K562 (cell line): ENCODE data around the gene TPM4. TPM values are rescaled to one million over a fixed set of nuclear protein-coding genes. Genes with fewer than 3 reads are reported as not detected.

Experiments used
- ATAC-seq: fragments of 200-7000 bp; cut with Tn5 transposase; 3 replicates; pipeline ENCODE4 v1.9.1; 2020; ENCODE audit warnings: moderate library complexity
- BruUV-seq: library from RNA; stranded (reverse); fragments of 400-500 nt; replicated peaks from 2 replicates; lab custom pipeline; 2021; lab: Mats Ljungman, UMichigan
- CTCF ChIA-PET: fragments of 300-600 bp; formaldehyde crosslinking; extraction: SDS; loops from one replicate; lab custom pipeline; 2021; ENCODE audit warnings: low intra/inter-chr PET ratio; lab: Yijun Ruan, JAX
- POLR2A ChIA-PET: fragments of 300-600, 350-650 bp; sonication (Branson Sonifier 250); formaldehyde crosslinking; extraction: SDS; loops from one replicate; lab custom pipeline; 2021; ENCODE audit warnings: antibody characterized with exemption, inconsistent platforms; lab: Yijun Ruan, JAX
- DNase-seq, 4 experiments: peaks; one replicate each; pipeline versions ENCODE4 v3.0.0 to v3.0.0-alpha.2; 2011 to 2018; ENCODE audit warnings: low spot score in 3 of 4, mixed read lengths in 3 of 4; ENCODE audit errors: extremely low read depth in 1 of 4
- FAIRE-seq: peaks from 2 replicates; lab custom pipeline; 2011; peaks lifted over from hg19 to GRCh38; lab: Jason Lieb, UNC
- H2AFZ ChIP-seq: 2 replicates; pipeline ENCODE4 v1.6.0; 2011; ENCODE audit warnings: low read depth, low read length, control low read depth, inconsistent platforms
- H3K27ac ChIP-seq: fragments of 200-600 bp; 3 replicates; pipeline ENCODE4 v1.8.0; 2011; ENCODE audit warnings: low read depth, mild to moderate bottlenecking, control low read depth, inconsistent platforms, low read length, moderate library complexity, mixed read lengths; ENCODE audit errors: extremely low read depth
- H3K27me3 ChIP-seq, 2 experiments: fragments of 300-600 bp in 1 of 2; 2 replicates in 1 of 2; 3 replicates in 1 of 2; pipeline versions ENCODE4 v1.6.0 to v1.8.0; 2011; ENCODE audit warnings: inconsistent platforms in 2 of 2, low read length in 2 of 2, mild to moderate bottlenecking in 1 of 2, mixed read lengths in 1 of 2, moderate library complexity in 1 of 2; ENCODE audit not compliant: control insufficient read depth in 2 of 2, insufficient read depth in 2 of 2
- H3K36me3 ChIP-seq: fragments of 300-600 bp; 3 replicates; pipeline ENCODE4 v1.8.0; 2011; ENCODE audit warnings: mild to moderate bottlenecking, low read length, inconsistent platforms; ENCODE audit not compliant: control insufficient read depth, insufficient read depth
- H3K4me1 ChIP-seq, 2 experiments: fragments of 200-600 bp in 1 of 2; replicated peaks in 1 of 2; 2 replicates in 1 of 2; 3 replicates in 1 of 2; pipeline versions ENCODE4 v1.5.1 to v1.8.0; 2011; ENCODE audit warnings: inconsistent platforms in 2 of 2, low read length in 2 of 2, mild to moderate bottlenecking in 1 of 2, mixed read lengths in 1 of 2, moderate library complexity in 1 of 2; ENCODE audit not compliant: control insufficient read depth in 2 of 2, insufficient read depth in 2 of 2
- H3K4me2 ChIP-seq: 2 replicates; pipeline ENCODE4 v1.6.1; 2011; ENCODE audit warnings: low read length, control low read depth, inconsistent platforms, mixed read lengths; ENCODE audit not compliant: insufficient read depth
- H3K4me3 ChIP-seq: fragments of 200-600 bp; sonication (generic), shearing (Covaris generic); 2 replicates; pipeline ENCODE4 v1.5.1; 2016; ENCODE audit warnings: control low read depth, inconsistent platforms
- H3K79me2 ChIP-seq: fragments of 200-600 bp; 3 replicates; pipeline ENCODE4 v1.8.0; 2011; ENCODE audit warnings: low read length, inconsistent platforms; ENCODE audit not compliant: control insufficient read depth, insufficient read depth
- H3K9ac ChIP-seq, 2 experiments: 2 replicates each; pipeline versions ENCODE4 v1.6.0 to v1.6.1; 2011; ENCODE audit warnings: low read depth in 2 of 2, low read length in 2 of 2, control low read depth in 1 of 2, inconsistent platforms in 1 of 2, mild to moderate bottlenecking in 1 of 2, mixed read lengths in 1 of 2; ENCODE audit not compliant: insufficient read depth in 1 of 2
- H3K9me1 ChIP-seq: one replicate; pipeline ENCODE4 v1.6.0; 2011; ENCODE audit warnings: inconsistent platforms, mild to moderate bottlenecking, low read length, moderate library complexity; ENCODE audit not compliant: control insufficient read depth, insufficient read depth
- H3K9me3 ChIP-seq: replicated peaks from 2 replicates; pipeline ENCODE4 v1.5.1; 2011; ENCODE audit warnings: low read depth, low read length, inconsistent platforms; ENCODE audit not compliant: control insufficient read depth, insufficient read depth
- H4K20me1 ChIP-seq: replicated peaks from 2 replicates; pipeline ENCODE4 v1.6.1; 2011; ENCODE audit warnings: low read length, inconsistent platforms, mixed read lengths; ENCODE audit not compliant: control insufficient read depth, insufficient read depth
- CSDE1 ChIP-seq, 2 experiments: fragments of 450-650 bp; IDR thresholded peaks; 2 replicates each; pipeline ENCODE4 v1.6.1; 2016; ENCODE audit warnings: mild to moderate bottlenecking in 1 of 2
- EP300 ChIP-seq: IDR thresholded peaks from 2 replicates; pipeline ENCODE4 v1.6.1; 2012; ENCODE audit warnings: low read length, improper control_type of control experiment
- HOXB6 ChIP-seq: fragments of 250-450 bp; sonication (Bioruptor Pico); IDR thresholded peaks from 2 replicates; pipeline ENCODE4 v1.5.1; 2022; ENCODE audit warnings: mild to moderate bottlenecking, borderline replicate concordance
- MAFG ChIP-seq: fragments of 450-650 bp; conservative IDR thresholded peaks from 2 replicates; pipeline ENCODE4 v1.6.1; 2016; ENCODE audit warnings: missing genetic modification characterization, missing compliant biosample characterization
- MED1 ChIP-seq: sonication (generic); formaldehyde crosslinking; IDR thresholded peaks from 2 replicates; pipeline ENCODE4 v1.8.1; 2023; ENCODE audit warnings: missing genetic modification reagents, borderline replicate concordance
- MTA2 ChIP-seq: fragments of 450-650 bp; IDR thresholded peaks from 2 replicates; pipeline ENCODE4 v1.6.1; 2016; ENCODE audit warnings: low read depth
- SRSF3 ChIP-seq: fragments of 200-400 bp; formaldehyde crosslinking; IDR thresholded peaks from 2 replicates; pipeline ENCODE4 v1.6.1; 2016; ENCODE audit warnings: mild to moderate bottlenecking, low read length, moderate library complexity; ENCODE audit not compliant: insufficient read depth
- ZBTB1 ChIP-seq: sonication (generic); formaldehyde crosslinking; IDR thresholded peaks from 2 replicates; pipeline ENCODE4 v1.8.1; 2023; ENCODE audit warnings: missing genetic modification reagents, low read depth, mild to moderate bottlenecking, borderline replicate concordance
- ZNF197 ChIP-seq: fragments of 200-800 bp; sonication (Bioruptor generic); IDR thresholded peaks from 2 replicates; pipeline ENCODE4 v1.6.1; 2016; ENCODE audit warnings: low read depth, missing genetic modification characterization, missing compliant biosample characterization
- ZNF316 ChIP-seq: fragments of 450-650 bp; IDR thresholded peaks from 2 replicates; pipeline ENCODE4 v1.6.1; 2016
- ZNF766 ChIP-seq: fragments of 200-800 bp; sonication (Bioruptor generic); conservative IDR thresholded peaks from 2 replicates; pipeline ENCODE4 v1.6.1; 2016; ENCODE audit warnings: missing genetic modification characterization, missing compliant biosample characterization
- WGBS: fragments of 100-300 bp; shearing (Covaris generic); methylation state at CpG from one replicate; pipeline ENCODE4 v1.1.6; 2016; ENCODE audit warnings: low coverage, mixed read lengths; ENCODE audit not compliant: insufficient coverage; ENCODE audit errors: missing lambda C conversion rate; 5-methylcytosine and 5-hydroxymethylcytosine counted together
- in situ Hi-C: fragments of 300-500 bp; cut with MboI; formaldehyde crosslinking; loops from 4 replicates; pipeline ENCODE4 v1.15.0; 2018; ENCODE audit warnings: inconsistent platforms, mixed read lengths
- intact Hi-C: fragments of 100-400 bp; cut with micrococcal nuclease; formaldehyde crosslinking; loops from 2 replicates; pipeline ENCODE4 v1.14.2; 2022
- polyA plus RNA-seq, 8 experiments: library from polyadenylated mRNA; depleted of rRNA in 4 of 8; stranded (reverse) in 5 of 8; unstranded in 3 of 8; fragments of >200 nt; fragmentation: Nextera tagmentation in 2 of 8; fragmentation: Illumina TruSeq in 1 of 8; extraction: Ambion mirVana in 2 of 8; extraction: Trizol in 1 of 8; gene quantifications; 2 replicates each; pipeline versions ENCODE4 v1.2.1 to v1.2.3, GENCODE V29; 2011 to 2014; ENCODE audit warnings: inconsistent platforms in 1 of 8, missing spikeins in 1 of 8
- total RNA-seq, 7 experiments: library from RNA; depleted of rRNA in 6 of 7; stranded (reverse); fragments of >200 nt in 6 of 7; fragmentation: Illumina TruSeq in 2 of 7; extraction: Trizol in 2 of 7; gene quantifications; 2 replicates each; pipeline versions ENCODE4 v1.2.1 to v1.2.3, GENCODE V29; 2011 to 2021; ENCODE audit warnings: low replicate concordance in 1 of 7
- TF ChIP-seq, protein P1 (sequence below): fragments of 250-450 bp; sonication (Bioruptor Pico); IDR thresholded peaks from 2 replicates; pipeline ENCODE4 v1.8.0; 2021; ENCODE audit warnings: moderate library complexity, mild to moderate bottlenecking, inconsistent platforms
- TF ChIP-seq, protein P2 (sequence below): sonication (generic); formaldehyde crosslinking; IDR thresholded peaks from 2 replicates; pipeline ENCODE4 v1.8.1; 2023; ENCODE audit warnings: mild to moderate bottlenecking, missing genetic modification reagents
- TF ChIP-seq, protein P3 (sequence below): fragments of 450-650 bp; formaldehyde crosslinking; IDR thresholded peaks from 2 replicates; pipeline ENCODE4 v1.4.0; 2022; ENCODE audit warnings: mild to moderate bottlenecking, moderate library complexity

TPM4 gene
- total and polyA plus RNA-seq, 9 of the 15 experiments (the other 6 are each of a cell fraction or from before 2014, with no cell fraction given): 28.1 to 111 (median 77.4) TPM

GRCh38 chr19:16043156-16043757, 33.0 kb upstream of the TPM4 start:
- H3K9ac ChIP-seq: no peak overlapping the region
- in situ Hi-C loops: loop anchor here (5.0 to 10.0 kb wide), 2 partner anchors 139 to 342 kb away; no protein-coding TSS in a partner anchor
- no peak for DNase-seq

More at GRCh38 chr19:16043156-16043757, 33.0 kb upstream of the TPM4 start:
- CTCF ChIA-PET: interaction anchor here (3.2 kb wide), 1 partner anchor 139 kb away, joined by 29 read pairs; no protein-coding TSS in a partner anchor
- no peak overlapping the region for H2AFZ ChIP-seq
- H3K4me1 ChIP-seq: peaks cover 0 to 9% of the 10 kb centered on the region in 2 experiments; a peak in 3 of 5 replicates
- no TSS peak for BruUV-seq
- peaks cover 0 to 13% of the 10 kb centered on the region in 2 experiments; a peak in 2 of 5 replicates for H3K27me3 ChIP-seq
- H3K36me3 ChIP-seq: no peaks in the 10 kb centered on the region
- H3K79me2 ChIP-seq: no peaks in the 10 kb centered on the region
- no peak overlapping the region for H3K4me3 ChIP-seq
- FAIRE-seq: no peak
- no peak overlapping the region for H3K4me2 ChIP-seq
- WGBS: 0% methylated on average over 2 of the region's 2 CpGs
- TF ChIP-seq EP300: no peak
- TF ChIP-seq, protein P1, sequence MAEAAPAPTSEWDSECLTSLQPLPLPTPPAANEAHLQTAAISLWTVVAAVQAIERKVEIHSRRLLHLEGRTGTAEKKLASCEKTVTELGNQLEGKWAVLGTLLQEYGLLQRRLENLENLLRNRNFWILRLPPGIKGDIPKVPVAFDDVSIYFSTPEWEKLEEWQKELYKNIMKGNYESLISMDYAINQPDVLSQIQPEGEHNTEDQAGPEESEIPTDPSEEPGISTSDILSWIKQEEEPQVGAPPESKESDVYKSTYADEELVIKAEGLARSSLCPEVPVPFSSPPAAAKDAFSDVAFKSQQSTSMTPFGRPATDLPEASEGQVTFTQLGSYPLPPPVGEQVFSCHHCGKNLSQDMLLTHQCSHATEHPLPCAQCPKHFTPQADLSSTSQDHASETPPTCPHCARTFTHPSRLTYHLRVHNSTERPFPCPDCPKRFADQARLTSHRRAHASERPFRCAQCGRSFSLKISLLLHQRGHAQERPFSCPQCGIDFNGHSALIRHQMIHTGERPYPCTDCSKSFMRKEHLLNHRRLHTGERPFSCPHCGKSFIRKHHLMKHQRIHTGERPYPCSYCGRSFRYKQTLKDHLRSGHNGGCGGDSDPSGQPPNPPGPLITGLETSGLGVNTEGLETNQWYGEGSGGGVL (CRISPR knock-in tag): no peak
- TF ChIP-seq MAFG (tag): no peak
- TF ChIP-seq, protein P2, sequence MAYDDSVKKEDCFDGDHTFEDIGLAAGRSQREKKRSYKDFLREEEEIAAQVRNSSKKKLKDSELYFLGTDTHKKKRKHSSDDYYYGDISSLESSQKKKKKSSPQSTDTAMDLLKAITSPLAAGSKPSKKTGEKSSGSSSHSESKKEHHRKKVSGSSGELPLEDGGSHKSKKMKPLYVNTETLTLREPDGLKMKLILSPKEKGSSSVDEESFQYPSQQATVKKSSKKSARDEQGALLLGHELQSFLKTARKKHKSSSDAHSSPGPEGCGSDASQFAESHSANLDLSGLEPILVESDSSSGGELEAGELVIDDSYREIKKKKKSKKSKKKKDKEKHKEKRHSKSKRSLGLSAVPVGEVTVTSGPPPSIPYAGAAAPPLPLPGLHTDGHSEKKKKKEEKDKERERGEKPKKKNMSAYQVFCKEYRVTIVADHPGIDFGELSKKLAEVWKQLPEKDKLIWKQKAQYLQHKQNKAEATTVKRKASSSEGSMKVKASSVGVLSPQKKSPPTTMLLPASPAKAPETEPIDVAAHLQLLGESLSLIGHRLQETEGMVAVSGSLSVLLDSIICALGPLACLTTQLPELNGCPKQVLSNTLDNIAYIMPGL (CRISPR knock-in tag): no peak
- TF ChIP-seq SRSF3: no peak
- TF ChIP-seq MTA2: no peak
- TF ChIP-seq ZNF316: no peak
- TF ChIP-seq MED1: no peak
- no peak for TF ChIP-seq ZNF197 (CRISPR knock-in tag)
- TF ChIP-seq, protein P3, sequence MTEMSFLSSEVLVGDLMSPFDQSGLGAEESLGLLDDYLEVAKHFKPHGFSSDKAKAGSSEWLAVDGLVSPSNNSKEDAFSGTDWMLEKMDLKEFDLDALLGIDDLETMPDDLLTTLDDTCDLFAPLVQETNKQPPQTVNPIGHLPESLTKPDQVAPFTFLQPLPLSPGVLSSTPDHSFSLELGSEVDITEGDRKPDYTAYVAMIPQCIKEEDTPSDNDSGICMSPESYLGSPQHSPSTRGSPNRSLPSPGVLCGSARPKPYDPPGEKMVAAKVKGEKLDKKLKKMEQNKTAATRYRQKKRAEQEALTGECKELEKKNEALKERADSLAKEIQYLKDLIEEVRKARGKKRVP (CRISPR knock-in tag): no peak
- no peak for TF ChIP-seq HOXB6 (CRISPR knock-in tag)
- TF ChIP-seq CSDE1 (IDR thresholded peaks at IDR 0.05): no peak
- TF ChIP-seq ZNF766 (CRISPR knock-in tag): no peak
- no peak for TF ChIP-seq ZBTB1 (CRISPR knock-in tag)
- TF ChIP-seq, all 486 proteins: peak for 0
- Histone ChIP-seq H4K20me1 (no peaks in the 10 kb centered on the region), H3K9me3 (no peaks in the 10 kb centered on the region), H3K27ac (no peak overlapping the region), H3K9me1 (no peaks in the 10 kb centered on the region)
- POLR2A ChIA-PET: no interaction called here
- intact Hi-C loops: loop anchor here (10.0 kb wide), 1 partner anchor 418 kb away; no protein-coding TSS in a partner anchor
- ATAC-seq: no peak
